GM19372 (cell line): ENCODE results near the gene ZNF536.
"Not testable (repeated sequence)": the region's sequence is repeated elsewhere in the genome, so short reads cannot be mapped to it uniquely, and the experiment has no call there.

Experiments used
- ATAC-seq: cut with Tn5 transposase; IDR thresholded peaks from one replicate; pipeline ENCODE4 v1.9.1; 2021; ENCODE audit warnings: mild to moderate bottlenecking, low read depth, moderate library complexity; ENCODE audit not compliant: unreplicated experiment

Gene ZNF536

DNA sequence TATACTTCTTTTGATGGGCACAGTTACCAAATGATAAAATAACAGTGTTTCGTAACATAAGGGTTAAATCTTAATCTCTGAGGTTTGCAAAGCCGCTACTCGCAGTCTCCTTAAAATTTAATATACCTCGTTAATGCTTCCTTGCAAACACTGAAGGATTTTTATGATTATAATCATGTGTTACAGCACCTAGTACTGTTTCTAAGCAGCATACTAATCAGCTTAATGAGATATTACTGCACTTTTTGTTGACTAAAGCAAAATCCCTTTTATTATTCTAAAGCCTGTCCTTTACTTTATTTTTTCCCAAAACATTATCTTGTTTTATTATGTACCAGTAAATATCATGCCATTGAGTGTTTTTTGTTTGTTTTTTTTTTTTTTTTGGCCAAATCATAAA, 70.5 kb downstream of the ZNF536 start:
- ATAC-seq, result no peak

DNA sequence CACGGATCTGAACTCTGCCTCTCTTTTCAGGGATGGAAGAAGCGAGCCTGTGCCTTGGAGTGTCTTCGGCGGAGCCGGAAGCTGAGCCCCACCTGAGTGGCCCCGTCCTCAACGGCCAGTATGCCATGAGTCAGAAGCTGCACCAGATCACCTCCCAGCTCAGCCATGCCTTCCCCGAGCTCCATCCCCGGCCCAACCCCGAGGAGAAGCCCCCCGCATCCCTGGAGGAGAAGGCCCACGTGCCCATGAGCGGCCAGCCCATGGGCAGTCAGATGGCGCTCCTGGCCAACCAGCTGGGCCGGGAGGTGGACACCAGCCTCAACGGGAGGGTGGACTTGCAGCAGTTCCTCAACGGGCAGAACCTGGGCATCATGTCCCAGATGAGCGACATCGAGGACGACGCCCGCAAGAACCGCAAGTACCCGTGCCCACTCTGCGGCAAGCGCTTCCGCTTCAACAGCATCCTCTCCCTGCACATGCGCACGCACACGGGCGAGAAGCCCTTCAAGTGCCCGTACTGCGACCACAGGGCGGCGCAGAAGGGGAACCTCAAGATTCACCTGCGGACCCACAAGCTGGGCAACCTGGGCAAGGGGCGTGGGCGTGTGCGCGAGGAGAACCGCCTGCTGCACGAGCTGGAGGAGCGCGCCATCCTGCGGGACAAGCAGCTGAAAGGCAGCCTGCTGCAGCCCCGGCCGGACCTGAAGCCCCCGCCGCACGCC, 71.5 kb downstream of the ZNF536 start:
- no peak for ATAC-seq

DNA sequence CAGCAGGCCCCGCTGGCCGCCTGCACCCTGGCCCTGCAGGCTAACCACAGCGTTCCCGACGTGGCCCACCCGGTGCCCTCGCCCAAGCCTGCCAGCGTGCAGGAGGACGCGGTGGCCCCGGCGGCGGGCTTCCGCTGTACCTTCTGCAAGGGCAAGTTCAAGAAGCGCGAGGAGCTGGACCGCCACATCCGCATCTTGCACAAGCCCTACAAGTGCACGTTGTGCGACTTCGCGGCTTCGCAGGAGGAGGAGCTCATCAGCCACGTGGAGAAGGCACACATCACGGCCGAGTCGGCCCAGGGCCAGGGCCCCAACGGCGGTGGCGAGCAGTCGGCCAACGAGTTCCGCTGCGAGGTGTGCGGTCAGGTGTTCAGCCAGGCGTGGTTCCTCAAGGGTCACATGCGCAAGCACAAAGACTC, 72.1 kb downstream of the ZNF536 start:
- no peak for ATAC-seq

DNA sequence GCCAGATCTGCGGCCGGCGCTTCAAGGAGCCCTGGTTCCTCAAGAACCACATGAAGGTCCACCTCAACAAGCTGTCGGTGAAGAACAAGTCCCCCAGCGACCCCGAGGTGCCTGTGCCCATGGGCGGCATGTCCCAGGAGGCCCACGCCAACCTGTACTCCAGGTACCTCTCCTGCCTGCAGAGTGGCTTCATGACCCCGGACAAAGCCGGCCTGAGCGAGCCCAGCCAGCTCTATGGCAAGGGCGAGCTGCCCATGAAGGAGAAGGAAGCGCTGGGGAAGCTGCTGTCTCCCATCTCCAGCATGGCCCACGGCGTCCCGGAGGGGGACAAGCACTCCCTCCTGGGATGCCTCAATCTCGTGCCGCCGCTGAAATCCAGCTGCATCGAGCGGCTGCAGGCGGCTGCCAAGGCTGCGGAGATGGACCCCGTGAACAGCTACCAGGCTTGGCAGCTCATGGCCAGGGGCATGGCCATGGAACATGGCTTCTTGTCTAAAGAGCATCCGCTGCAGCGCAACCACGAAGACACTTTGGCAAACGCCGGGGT, 72.6 kb downstream of the ZNF536 start:
- ATAC-seq, result no peak

DNA sequence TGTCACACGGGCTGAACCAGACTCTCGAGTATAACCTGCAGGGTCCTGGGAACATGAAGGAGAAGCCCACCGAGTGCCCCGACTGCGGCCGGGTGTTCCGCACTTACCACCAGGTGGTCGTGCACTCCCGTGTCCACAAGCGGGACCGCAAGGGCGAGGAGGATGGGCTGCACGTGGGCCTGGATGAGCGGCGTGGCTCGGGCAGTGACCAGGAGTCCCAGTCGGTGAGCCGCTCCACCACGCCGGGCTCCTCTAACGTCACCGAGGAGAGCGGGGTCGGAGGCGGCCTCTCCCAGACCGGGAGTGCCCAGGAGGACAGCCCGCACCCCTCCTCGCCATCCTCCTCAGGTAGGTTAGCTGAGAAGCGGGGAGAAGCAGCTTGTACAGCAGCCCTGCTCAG, 73.2 kb downstream of the ZNF536 start:
- no peak for ATAC-seq

DNA sequence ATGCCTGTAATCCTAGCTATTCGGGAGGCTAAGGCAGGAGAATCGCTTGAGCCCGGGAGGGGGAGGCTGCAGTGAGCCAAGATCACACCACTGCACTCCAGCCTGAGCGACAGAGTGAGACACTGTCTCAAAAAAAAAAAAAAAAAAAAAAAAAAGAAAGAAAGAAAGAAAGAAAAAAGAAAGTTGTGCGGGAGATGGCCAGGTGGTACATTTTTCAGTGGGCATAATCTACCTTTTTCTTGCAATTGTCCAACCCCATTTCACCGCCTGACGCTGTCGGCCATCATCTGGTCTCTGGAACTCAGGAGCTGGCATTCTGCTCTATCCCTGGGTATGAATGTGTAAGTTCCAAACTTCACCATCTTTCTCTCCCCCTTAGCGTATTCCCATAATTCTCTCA, 73.9 kb downstream of the ZNF536 start:
- not testable (repeated sequence) for ATAC-seq

DNA sequence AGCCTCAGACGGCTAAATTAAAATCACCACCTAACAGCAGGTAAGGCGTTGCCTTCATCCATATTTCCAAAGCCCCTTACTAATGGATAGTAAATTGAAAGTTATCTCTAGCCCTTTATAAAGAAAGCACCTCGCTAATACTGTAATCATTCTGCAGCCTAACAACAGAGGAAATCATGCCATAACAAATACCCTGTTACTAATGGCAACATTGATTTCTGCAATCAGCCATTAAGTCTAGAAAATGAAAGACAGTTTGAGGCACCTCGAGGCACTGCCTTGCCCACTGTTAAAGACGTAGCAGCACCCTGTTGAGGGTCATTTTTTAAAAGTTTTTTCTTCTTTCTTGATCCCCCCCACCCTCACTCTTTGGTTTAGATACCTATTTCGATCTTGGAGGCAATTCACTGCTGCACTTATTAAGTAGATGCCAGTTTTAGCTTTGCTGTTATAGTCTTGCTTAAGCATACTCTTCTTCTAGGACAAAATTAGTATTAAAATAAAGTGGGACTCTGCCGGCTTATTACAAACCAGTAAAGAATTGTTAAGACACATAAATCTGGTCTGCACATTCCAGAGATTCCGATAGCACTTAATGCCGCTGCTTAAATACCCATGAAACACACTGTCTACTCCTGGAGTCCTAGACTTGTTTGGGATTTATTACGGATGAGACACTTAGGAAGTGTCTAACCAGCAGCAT, 74.8 kb downstream of the ZNF536 start:
- ATAC-seq, result no peak

DNA sequence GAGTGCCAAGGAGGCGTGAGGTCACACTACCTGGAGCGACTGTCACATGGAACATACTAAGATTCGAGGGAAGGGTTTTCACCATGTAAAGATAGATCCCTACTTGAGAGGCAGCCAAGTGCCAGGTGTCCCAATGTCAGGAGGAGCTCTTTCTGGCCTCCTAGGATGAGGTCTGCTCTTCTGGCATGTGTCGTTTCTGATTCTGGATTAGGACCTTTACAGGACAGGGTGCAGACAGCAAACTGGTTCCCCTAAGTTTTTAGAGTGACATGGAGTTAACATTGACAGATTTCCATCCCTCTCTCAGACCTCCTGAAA, 75.3 kb downstream of the ZNF536 start:
- no peak for ATAC-seq

DNA sequence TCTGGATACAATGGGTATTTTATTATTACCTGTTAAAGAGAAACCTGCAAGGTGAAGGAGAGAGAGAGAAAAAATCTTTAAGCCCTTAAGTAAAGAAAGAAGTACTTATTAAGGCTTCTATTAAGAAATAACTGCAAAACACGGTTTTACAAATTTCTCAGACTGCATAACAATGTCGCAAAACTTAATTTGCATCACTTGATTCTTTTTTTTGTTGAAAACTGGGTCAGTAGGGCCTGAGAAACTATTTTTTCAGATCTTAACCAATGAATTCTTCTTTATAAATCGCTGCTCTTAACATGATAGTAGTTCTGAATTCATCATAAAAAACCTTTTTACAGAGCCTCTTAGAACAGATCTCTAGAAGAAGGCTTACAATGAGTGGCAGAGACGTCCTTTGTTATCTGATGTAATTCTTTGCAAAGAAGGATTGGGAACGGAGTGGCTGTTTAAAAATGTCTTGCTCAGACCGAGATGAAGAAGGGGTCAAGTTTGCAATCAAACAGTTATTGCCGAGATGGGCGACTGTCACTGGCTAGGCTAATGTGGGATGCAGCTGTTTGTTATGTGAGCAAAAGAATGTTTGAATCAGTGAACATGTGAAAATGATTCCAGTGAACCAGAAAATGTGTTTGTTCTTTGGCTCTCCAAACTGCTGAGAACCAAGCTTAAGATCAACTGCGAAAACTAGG, 76.3 kb downstream of the ZNF536 start:
- ATAC-seq, result no peak

DNA sequence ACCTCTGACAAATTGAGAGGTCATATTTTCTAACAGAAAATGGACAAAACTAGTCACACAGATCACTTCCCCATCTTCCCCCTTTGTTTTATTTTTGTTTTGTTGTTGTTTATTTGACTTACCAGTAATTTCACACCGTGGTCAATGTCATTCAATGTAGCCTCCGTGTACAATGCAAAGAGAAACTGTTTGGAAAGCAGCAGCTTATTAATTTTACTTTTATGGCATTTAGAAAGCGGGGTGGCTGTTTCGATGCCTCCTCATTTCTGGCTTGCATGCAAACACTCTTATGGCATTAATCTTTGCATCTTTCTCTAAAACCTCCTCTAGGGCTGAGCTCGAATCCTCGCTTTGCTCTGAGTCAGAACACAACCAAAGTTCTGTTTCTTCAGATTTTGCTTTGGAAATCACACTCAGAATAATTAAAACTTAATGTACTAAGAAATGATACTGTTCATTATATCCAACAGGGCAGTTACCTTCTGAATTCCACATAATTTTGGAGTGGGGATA, 77.0 kb downstream of the ZNF536 start:
- ATAC-seq, result no peak

DNA sequence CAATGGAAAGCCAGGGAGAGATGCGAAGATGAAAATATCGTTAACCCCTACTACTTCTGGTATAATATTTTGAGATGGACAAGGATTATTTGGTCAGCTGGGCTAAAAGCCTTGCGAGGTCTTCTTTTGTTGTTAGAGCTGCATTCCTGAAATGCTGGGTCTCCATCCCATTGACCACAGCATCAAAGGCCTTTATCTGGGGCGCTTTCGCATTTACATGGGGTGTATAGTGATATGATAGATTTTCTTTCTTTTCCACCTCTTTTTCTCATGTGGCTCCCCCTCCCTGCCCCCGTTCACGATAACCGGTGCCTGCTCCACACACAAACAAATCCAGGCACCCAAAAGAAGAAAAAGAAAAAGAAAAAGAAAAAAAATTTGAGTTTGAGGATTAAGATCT, 77.5 kb downstream of the ZNF536 start:
- ATAC-seq, result no peak

DNA sequence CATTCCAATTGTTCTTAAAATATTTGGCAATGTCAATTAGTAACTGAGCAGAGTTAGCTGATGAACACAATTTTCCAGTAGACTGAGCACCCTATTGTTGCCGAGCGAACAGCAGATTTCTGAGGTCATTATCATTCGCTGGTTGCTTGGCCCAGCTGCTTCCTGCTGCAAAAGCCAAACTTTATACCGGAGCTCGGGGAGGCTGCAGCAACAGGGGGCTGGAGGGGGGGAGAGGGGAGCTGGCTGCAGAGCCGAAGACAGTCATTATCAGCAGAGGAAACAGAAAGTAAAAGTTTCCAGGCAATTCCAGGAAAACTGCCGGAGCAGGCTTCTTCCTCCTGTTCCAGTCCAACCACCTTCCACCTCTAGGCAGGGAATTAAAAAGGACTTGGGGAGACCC, 77.9 kb downstream of the ZNF536 start:
- no peak for ATAC-seq

DNA sequence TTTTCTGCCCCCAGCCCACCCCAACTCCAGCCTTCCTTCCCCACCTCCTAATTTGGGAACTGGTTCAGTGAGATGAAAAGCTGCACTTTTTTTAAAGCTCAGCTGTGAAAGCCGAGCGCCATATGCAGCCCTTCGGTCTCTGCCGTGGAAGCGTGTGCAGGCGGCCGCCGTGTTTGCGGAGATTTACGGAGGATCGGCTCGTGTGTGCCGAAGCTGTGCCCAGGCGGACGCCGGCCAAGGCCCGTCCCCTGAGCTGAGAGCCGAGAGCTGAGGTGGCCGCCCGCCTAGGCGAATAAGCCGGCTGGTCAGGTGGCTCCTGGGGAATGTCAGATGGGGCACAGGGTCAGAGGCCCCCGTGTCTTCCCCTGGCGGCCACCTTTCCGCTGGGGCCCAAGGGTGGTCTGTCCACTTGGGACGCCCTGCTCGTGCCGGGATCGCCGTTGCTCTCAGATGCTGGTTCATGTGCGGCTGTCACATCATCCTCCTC, 78.7 kb downstream of the ZNF536 start:
- no peak for ATAC-seq

DNA sequence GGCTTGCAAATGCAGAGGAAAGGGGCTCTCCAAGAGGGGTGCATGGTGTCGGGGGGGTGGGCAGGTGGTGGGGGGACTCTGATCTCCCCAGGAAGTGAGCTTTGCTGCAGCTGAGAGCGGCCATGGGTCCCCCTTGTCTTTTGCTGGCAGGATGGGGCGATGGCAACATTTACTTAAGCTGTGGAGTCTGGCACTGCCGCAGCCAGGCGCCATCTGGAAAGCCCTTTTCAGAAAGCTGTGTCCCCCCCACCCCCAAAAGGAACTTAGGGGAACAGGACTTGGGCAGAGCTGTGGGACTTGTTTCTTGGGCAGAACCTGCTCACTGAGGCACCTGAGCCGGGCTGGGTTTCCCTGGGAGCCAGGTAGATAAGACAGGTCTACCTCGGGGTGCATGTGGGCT, 80.7 kb downstream of the ZNF536 start:
- ATAC-seq, result no peak

DNA sequence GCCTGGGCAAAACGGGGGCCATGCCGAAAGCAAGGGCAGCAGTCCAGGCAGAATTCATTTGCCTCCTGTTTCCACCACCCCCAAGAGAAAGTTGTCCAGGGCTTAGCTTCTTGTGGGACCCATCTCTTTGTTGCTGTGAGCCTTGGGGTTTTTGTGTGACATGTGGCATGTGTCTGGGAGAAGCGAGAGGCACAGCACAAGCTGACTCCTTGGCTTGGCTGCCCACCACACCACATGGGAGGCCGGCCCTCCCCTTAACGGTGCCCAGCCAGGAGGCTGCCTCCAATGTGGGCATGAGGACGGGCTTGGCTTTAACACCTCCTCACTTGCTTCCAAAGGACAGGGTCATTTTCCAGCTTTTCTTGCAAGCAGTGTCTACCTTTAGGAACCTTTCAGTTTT, 81.6 kb downstream of the ZNF536 start:
- no peak for ATAC-seq

DNA sequence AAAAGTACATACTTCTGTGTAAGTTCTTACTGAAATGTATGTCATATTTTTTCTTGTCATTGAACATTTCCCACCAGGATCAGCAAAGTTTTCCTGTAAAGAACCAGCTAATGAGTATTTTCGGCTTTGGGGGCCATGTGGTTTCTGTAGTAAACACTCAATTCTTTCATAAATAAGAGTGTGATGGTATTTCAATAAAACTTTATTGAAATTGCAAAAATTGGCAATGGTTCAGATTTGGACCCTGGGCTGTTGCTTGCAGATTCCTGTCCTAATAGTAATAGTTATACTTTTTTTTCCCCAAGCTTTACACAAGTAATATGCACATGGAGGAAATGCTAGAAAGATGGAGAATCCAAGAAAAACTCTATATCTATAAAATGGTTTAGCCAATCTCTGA, 83.7 kb downstream of the ZNF536 start:
- no peak for ATAC-seq

DNA sequence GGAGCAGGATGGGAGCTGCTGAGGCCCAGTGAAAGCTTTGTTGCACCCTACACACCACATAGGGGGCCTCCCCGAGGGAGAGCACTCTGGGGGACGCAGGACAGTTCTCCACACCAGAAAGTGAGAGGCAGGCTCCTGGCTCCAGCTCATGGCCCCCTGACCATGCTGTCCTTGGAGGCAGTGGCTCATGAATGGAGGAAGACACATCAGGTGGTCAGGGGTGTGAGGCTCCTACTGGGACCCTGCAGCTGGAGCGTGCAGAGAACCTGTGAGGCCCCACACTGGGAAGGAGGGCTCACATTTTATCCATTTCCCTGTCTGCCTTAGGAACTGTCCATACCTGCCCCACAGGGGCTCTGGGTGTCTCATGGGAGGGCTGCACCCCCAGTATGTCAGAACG, 85.3 kb downstream of the ZNF536 start:
- ATAC-seq, result no peak

DNA sequence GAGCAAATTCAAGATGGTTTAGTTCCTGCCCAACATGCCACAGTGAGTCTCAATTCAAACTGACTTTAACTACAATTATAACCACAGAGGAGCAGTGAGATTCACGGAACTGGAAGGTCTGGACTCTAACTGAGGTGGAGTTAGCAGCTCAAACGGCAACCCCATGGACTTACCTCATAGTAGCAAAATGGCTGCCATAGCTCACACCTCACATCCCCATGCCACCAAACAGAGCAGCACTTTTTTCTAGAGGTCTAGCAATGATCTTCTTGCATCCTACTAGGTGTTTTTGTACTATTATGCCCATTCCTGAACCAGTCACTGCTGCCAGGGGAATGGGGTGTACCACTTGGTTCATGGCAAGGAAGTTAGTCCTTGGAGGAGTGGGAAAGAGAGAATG, 87.7 kb downstream of the ZNF536 start:
- no peak for ATAC-seq

DNA sequence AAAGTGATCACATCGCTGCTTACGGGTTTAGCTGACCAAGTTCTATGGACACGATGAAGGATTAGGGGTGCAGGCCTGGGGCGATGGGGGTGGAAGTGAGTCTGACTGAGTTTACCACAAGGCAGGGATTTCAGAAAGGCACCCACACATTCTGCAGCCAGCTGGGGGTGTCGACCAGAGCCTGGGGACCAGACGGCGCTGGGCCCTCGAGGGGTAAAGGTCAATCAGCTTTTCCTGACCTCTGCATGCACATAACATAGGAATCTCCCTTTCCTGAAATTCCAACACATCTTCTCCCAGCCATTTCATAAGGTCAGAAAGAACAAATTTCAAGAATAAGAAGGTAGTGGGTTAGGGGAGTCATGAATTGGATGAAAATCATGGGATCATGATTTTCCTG, 92.0 kb downstream of the ZNF536 start:
- ATAC-seq, result no peak

DNA sequence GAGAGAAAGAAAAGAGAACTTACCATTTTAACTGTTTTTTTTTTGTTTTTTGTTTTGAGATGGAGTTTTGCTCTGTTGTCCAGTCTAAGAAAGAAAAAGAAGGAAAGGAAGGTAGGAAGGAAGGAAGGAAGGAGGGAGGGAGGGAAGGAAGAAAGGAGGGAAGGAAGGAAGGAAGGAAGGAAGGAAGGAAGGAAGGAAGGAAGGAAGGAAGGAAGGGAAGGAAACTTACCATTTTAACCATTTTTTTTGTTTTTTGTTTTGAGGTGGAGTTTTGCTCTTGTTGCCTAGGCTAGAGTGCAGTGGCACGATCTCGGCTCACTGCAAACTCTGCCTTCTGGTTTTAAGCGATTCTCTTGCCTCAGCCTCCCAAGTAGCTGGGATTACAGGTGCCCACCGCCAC, 94.4 kb downstream of the ZNF536 start:
- not testable (repeated sequence) for ATAC-seq

DNA sequence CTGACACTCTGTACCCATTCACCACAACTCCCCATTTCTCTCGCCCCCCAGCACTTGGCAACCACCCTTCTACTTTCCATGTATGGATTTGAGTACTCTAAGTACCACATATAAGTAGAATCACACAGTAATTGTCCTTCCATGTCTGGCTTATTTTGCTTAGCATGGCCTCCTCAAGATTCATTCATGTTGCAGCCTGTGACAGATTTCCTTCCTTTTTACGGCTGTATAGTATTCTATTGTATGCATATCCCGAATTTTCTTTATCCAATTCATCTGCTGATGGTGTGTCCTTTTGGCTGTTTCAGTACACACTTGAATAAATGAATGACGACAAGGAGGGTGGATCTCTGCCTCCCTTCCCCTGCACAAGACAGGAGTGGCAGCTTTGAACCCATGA, 95.1 kb downstream of the ZNF536 start:
- ATAC-seq, result no peak
